NCI-H1105 treated with DMSO at 0.1 percent for 48 hours (cell line): Measurements from ENCODE around the gene EXD3.
A peak's percentile ranks its signal among the peaks of the same experiment; 100 is the strongest.

Experiments
- DNase-seq: peaks from one replicate; lab custom pipeline; 2025; lab: John Stamatoyannopoulos, UW

The EXD3 gene

DNA sequence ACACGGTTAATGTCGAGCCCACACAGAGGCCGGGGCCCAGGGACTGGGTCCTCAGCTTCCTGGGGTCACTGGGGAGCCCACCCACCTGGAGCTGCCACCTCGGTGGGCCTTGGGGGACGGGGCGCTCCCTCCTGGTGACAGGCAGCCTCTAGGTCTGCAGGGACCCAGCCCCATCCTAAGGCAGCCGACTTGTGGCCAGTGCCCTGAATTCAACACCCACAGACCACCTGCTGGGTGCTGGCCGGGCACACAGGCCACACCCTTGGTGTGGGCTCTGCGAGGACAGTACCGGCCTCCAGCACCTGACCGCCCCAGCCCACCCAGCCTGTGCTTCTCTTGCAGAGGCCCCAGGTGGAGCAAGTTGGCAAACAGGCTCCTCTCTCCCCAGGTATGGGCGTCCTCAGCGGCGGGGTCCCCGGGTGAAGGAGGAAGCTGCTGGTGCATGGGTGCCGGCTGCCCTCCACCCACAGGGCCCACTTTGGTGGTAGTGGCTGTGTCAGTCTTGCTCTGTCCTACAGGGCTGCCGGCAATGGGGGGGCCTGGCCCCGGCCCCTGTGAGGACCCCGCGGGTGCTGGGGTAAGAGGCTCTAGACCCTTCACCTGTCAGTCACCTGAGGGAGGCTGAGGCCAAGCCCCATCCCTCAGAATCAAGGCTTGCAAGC is 9.9 kb upstream of the EXD3 start:
- DNase-seq, result no peak

- DNase-seq, result no peak
These were observed 8.5 kb upstream of the EXD3 start for GRCh38 chr9:137431416-137431931.

GRCh38 chr9:137430723-137431415 is 7.9 kb upstream of the EXD3 start:
- no peak for DNase-seq

- DNase-seq, result peak; percentile 54
These were observed 7.2 kb upstream of the EXD3 start for GRCh38 chr9:137429974-137430722.

- DNase-seq, result no peak
These were observed 6.6 kb upstream of the EXD3 start for GRCh38 chr9:137429546-137429890.

DNA sequence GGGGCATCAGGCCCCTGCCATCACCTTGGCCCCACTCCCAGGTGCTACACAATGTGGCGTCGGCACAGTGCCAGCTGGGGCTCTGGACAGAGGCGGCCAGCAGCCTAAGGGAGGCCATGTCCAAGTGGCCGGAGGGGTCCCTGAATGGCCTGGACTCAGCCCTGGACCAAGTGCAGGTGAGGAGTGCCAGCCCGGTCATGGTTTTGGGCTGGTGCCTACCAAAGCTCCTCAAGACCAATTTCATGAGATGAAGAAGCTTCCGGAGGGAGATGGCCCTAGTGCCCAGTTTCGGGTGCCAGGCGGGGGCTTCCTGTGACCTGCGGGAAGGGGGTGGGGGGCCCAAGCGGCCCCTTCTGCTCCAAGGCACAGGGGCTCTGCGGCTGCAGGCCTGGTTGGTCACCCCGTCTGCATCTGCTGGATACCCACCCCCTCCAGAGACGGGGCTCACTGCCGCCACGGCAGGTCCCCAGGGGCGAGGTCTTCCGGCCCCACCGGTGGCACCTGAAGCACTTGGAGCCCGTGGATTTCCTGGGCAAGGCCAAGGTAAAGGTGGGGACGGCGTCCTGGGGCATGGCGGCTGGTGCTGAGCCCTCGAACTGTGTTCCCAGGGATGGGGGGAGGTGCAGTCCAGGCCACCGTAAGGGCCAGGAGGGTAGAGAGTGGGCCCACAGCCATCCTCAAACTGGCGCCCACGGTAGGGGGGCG is 6.0 kb upstream of the EXD3 start:
- peak; percentile 6 for DNase-seq

- no peak for DNase-seq
These were observed 5.3 kb upstream of the EXD3 start for GRCh38 chr9:137428311-137428630.

DNA sequence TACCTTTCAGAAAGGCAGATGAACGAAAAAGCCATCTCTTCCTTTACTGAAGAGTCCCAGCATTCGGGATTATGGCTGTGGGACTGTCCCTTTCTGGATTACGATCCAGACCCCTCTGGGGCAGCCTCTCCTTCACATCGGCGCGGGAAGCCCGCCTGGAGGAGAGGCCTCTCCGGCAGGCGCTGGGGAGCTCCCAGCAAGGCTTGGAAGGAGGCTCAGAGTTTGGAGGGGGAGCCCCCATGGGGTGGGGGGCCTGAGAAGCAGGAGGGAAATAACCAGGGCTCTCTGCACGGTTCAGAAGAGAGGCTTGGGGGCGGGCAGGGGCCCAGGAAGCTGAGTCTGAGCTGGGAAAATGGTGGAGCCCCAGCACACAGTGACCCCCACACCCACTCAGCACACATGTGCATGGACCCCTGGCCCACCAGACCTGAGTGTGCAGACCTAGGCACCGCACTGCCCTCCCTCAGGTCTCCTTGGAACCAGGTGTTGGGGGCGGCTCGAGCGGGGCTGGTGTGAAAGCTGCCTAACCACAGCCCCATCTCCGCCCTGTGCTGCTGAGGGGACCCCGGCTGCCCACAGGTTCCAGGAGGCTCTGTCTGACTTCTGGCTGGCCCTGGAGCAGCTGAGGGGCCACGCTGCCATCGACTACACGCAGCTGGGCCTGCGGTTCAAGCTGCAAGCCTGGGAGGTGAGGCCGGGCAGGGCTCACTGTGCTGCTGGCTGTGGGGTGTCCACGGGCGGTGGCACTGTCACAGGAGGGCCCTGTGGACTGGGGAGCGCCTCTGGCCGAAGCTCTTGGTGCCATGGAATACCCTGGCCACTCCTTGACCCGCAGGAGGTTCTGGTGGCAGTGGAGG is 4.7 kb upstream of the EXD3 start:
- no peak for DNase-seq

GRCh38 chr9:137426018-137426681 is 3.2 kb upstream of the EXD3 start:
- DNase-seq, result no peak

DNA sequence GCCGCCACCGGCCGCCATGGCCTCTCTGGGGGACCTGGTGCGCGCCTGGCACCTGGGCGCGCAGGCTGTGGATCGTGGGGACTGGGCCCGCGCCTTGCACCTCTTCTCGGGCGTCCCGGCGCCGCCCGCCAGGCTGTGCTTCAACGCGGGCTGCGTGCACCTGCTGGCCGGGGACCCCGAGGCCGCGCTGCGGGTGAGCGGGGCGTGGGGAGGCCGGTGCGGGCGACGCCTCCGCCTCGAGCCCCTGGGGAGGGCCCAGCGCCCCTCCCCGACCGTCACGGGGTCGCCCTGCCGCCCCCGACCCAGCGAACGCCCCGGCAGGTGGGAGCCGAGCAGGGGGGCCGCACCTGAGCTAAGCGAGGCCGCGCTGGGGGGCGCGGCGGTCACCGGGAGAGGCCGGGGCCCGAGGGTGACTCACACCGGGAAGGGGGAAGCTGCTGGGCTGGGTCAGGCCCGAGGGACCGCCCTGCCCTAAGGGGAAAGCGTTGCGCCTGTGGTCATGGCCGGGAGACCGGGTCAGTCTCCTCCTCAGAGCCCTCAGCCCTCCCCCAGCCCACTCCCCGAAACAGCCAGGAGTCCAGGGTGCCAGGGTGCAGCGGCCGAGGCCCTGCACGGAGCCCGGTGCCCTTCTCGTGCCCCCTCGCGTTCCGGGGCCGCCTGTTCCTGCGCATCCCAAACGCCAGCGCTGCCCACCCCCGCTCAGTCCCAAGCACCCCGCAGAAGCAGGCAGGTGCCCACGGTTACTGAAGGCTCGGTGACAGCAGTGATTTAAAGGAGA is 741 bp upstream of the EXD3 start:
- DNase-seq, result no peak

GRCh38 chr9:137421838-137422603 is 941 bp downstream of the EXD3 start:
- DNase-seq, result no peak

DNA sequence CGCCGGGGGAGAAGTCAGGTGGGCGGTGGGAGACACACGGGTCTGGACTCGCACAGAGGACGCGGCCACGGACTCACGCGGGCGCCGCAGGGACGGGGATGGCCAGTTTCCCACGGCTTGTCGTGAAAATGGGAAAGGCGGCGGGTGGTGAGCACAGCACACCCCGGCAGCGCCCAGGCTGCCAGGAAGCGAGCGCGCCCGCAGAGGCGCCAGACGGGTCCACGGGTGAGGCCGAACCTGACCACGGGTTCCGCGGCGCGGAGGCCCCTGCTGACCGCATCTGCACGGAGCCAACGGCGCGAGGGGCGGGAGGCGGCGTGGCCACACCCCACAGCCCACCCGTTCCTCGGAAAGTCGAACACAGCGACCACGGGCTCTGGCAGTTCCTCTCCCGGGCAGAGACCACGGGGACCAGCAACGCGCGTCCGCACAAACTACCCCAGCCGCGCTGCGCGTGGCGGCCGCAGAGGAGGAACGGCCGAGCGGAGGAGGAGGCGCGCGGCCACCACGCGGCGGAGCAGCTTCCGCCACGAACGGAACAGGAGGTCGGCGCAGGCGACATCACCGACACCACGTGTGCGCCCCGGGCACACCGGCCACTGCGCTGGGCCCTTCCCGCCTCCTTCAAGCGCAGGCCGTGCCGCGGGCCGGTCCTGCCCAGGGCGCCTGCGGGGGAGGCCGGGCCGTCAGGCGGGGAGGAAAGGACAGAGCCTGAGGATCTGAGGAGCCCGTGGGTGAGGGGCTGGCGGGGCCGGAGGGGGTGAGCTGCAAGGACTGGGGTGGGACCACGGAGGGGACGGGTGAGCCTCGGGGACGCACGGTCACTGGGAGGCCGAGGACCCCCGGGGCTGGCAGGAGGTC is 5.6 kb downstream of the EXD3 start:
- no peak for DNase-seq

- DNase-seq, result no peak
These were observed 6.3 kb downstream of the EXD3 start for GRCh38 chr9:137416563-137417151.

GRCh38 chr9:137416006-137416562 is 6.9 kb downstream of the EXD3 start:
- DNase-seq, result no peak

DNA sequence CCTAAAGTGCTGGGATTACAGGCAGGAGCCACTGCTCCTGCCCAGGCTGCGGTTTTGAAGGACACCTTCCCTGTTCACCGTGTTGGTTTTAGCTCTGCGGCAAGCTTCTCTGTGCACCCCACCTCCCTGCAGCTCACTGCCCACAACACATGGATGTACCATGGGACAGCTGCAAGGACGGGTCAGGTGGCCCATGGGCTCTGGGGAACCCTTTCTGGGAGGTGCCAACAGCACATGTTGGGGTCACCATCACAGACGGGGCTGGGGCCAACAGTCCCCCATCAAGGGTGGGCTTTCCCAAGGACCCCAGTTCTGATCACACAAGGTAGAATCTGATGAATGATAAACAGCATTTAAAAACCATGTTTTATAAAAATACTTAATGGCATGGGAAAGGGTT is 7.5 kb downstream of the EXD3 start:
- DNase-seq, result no peak

GRCh38 chr9:137412431-137412830 is 10.5 kb downstream of the EXD3 start:
- DNase-seq, result no peak

GRCh38 chr9:137411645-137412380 is 11.1 kb downstream of the EXD3 start:
- DNase-seq, result no peak
